H9 (cell line): ENCODE measurements around the gene SLC4A1. TPM values are rescaled to one million over a fixed set of nuclear protein-coding genes. Genes with fewer than 3 reads are reported as not detected.
A peak's percentile ranks its signal among the peaks of the same experiment; 100 is the strongest.

ENCODE experiments used
- DNase-seq: peaks from one replicate; pipeline ENCODE4 v3.0.0-alpha.2; 2017
- H2AFZ ChIP-seq: one replicate; pipeline ENCODE4 v1.6.1; 2013; ENCODE audit warnings: mild to moderate bottlenecking, low read length, control low read depth, moderate library complexity
- H2AK5ac ChIP-seq: 2 replicates; pipeline ENCODE4 v1.6.1; 2013; ENCODE audit warnings: low read length, control low read depth, mixed read lengths; ENCODE audit not compliant: insufficient read length
- H2BK120ac ChIP-seq: one replicate; pipeline ENCODE4 v1.6.1; 2013; ENCODE audit warnings: low read depth, mild to moderate bottlenecking, low read length, control low read depth, inconsistent platforms; ENCODE audit not compliant: poor library complexity, severe bottlenecking
- H2BK12ac ChIP-seq: 2 replicates; pipeline ENCODE4 v1.6.1; 2013; ENCODE audit warnings: low read length, control low read depth, mixed read lengths, low read depth; ENCODE audit not compliant: insufficient read length
- H2BK15ac ChIP-seq: 2 replicates; pipeline ENCODE4 v1.6.1; 2013; ENCODE audit warnings: low read depth, low read length, control low read depth
- H2BK20ac ChIP-seq: one replicate; pipeline ENCODE4 v1.6.1; 2013; ENCODE audit warnings: low read depth, mild to moderate bottlenecking, low read length, control low read depth, inconsistent platforms; ENCODE audit not compliant: poor library complexity, severe bottlenecking
- H2BK5ac ChIP-seq: 2 replicates; pipeline ENCODE4 v1.6.1; 2013; ENCODE audit warnings: low read length, control low read depth, mixed read lengths; ENCODE audit not compliant: insufficient read length
- H3K14ac ChIP-seq: 2 replicates; pipeline ENCODE4 v1.6.1; 2013; ENCODE audit warnings: low read length, control low read depth; ENCODE audit not compliant: insufficient read depth
- H3K18ac ChIP-seq: 2 replicates; pipeline ENCODE4 v1.6.1; 2013; ENCODE audit warnings: low read depth, mild to moderate bottlenecking, mixed read lengths, low read length, control low read depth; ENCODE audit not compliant: insufficient read length
- H3K23ac ChIP-seq: 2 replicates; pipeline ENCODE4 v1.6.1; 2013; ENCODE audit warnings: low read length, control low read depth, mixed read lengths, low read depth; ENCODE audit not compliant: insufficient read length
- H3K23me2 ChIP-seq: 2 replicates; pipeline ENCODE4 v1.6.1; 2013; ENCODE audit warnings: low read depth, mild to moderate bottlenecking, mixed read lengths, low read length, control low read depth; ENCODE audit not compliant: insufficient read length, poor library complexity, severe bottlenecking
- H3K27ac ChIP-seq: 2 replicates; pipeline ENCODE4 v1.5.1; 2013; ENCODE audit warnings: low read length, control low read depth, mixed read lengths, low read depth; ENCODE audit not compliant: insufficient read length
- H3K27me3 ChIP-seq: 2 replicates; pipeline ENCODE4 v1.6.1; 2013; ENCODE audit warnings: low read length, control low read depth, inconsistent platforms; ENCODE audit not compliant: insufficient read depth
- H3K4ac ChIP-seq: 2 replicates; pipeline ENCODE4 v1.6.1; 2013; ENCODE audit warnings: low read depth, mild to moderate bottlenecking, control low read depth, inconsistent platforms, low read length, moderate library complexity
- H3K4me1 ChIP-seq: 2 replicates; pipeline ENCODE4 v1.6.1; 2013; ENCODE audit warnings: low read length, control low read depth, inconsistent platforms; ENCODE audit not compliant: insufficient read depth
- H3K4me2 ChIP-seq: 2 replicates; pipeline ENCODE4 v1.6.1; 2013; ENCODE audit warnings: low read length, control low read depth, mixed read lengths; ENCODE audit not compliant: insufficient read length, insufficient read depth
- H3K56ac ChIP-seq: 2 replicates; pipeline ENCODE4 v1.6.1; 2013; ENCODE audit warnings: low read depth, mild to moderate bottlenecking, mixed read lengths, low read length, control low read depth; ENCODE audit not compliant: insufficient read length
- H3K79me1 ChIP-seq: 2 replicates; pipeline ENCODE4 v1.6.1; 2013; ENCODE audit warnings: low read depth, mild to moderate bottlenecking, moderate library complexity, low read length, control low read depth, inconsistent platforms; ENCODE audit not compliant: insufficient read depth, poor library complexity, severe bottlenecking
- H3K79me2 ChIP-seq: 2 replicates; pipeline ENCODE4 v1.6.1; 2013; ENCODE audit warnings: low read length, control low read depth, inconsistent platforms; ENCODE audit not compliant: insufficient read depth
- H3K9ac ChIP-seq: 2 replicates; pipeline ENCODE4 v1.6.1; 2013; ENCODE audit warnings: low read length, control low read depth, mixed read lengths; ENCODE audit not compliant: insufficient read length; ENCODE audit errors: extremely low read depth
- H3K9me3 ChIP-seq: one replicate; pipeline ENCODE4 v1.6.1; 2013; ENCODE audit warnings: low read depth, low read length, inconsistent platforms; ENCODE audit not compliant: control insufficient read depth
- H3T11ph ChIP-seq: one replicate; pipeline ENCODE4 v1.6.1; 2013; ENCODE audit warnings: mild to moderate bottlenecking, low read length, control low read depth, inconsistent platforms
- H4K20me1 ChIP-seq: one replicate; pipeline ENCODE4 v1.6.1; 2013; ENCODE audit not compliant: control insufficient read depth, insufficient read length, insufficient read depth
- H4K5ac ChIP-seq: 2 replicates; pipeline ENCODE4 v1.6.1; 2013; ENCODE audit warnings: low read depth, mild to moderate bottlenecking, mixed read lengths, low read length, control low read depth; ENCODE audit not compliant: insufficient read length
- H4K8ac ChIP-seq: replicated peaks from 2 replicates; pipeline ENCODE4 v1.6.1; 2013; ENCODE audit warnings: low read length, control low read depth, mixed read lengths, low read depth; ENCODE audit not compliant: insufficient read length
- H4K91ac ChIP-seq: 2 replicates; pipeline ENCODE4 v1.6.1; 2013; ENCODE audit warnings: low read depth, mild to moderate bottlenecking, moderate library complexity, mixed read lengths, low read length, control low read depth; ENCODE audit not compliant: insufficient read length
- H3K27ac Mint-ChIP-seq, 3 experiments: 2 replicates in 2 of 3; 3 replicates in 1 of 3; pipeline ENCODE4 v1.8.0; 2020 to 2021; ENCODE audit warnings: mixed read lengths in 3 of 3, mild to moderate bottlenecking in 1 of 3, moderate library complexity in 1 of 3
- H3K27me3 Mint-ChIP-seq: 2 replicates; pipeline ENCODE4 v1.8.0; 2021; ENCODE audit warnings: low read depth, mild to moderate bottlenecking, moderate library complexity, mixed read lengths
- H3K36me3 Mint-ChIP-seq, 3 experiments: 2 replicates in 2 of 3; 3 replicates in 1 of 3; pipeline ENCODE4 v1.8.0; 2020 to 2021; ENCODE audit warnings: low read depth in 3 of 3, mixed read lengths in 3 of 3; ENCODE audit not compliant: insufficient read depth in 1 of 3
- H3K4me1 Mint-ChIP-seq, 2 experiments: 2 replicates each; pipeline ENCODE4 v1.8.0; 2020; ENCODE audit warnings: mixed read lengths in 2 of 2
- H3K4me3 Mint-ChIP-seq, 2 experiments: 2 replicates in 1 of 2; 3 replicates in 1 of 2; pipeline ENCODE4 v1.8.0; 2020 to 2021; ENCODE audit warnings: mild to moderate bottlenecking in 2 of 2, mixed read lengths in 2 of 2, moderate library complexity in 1 of 2
- H3K9me3 Mint-ChIP-seq, 2 experiments: 2 replicates in 1 of 2; 3 replicates in 1 of 2; pipeline ENCODE4 v1.8.0; 2020; ENCODE audit warnings: mild to moderate bottlenecking in 2 of 2, mixed read lengths in 2 of 2, moderate library complexity in 1 of 2
- CTCF ChIP-seq: fragments of 200-600 bp; sonication (generic); conservative IDR thresholded peaks from 3 replicates; pipeline ENCODE4 v1.8.0; 2021; ENCODE audit warnings: antibody characterized with exemption, mild to moderate bottlenecking
- WGBS: extraction: QIAGEN DNeasy Blood & Tissue Kit; methylation state at CpG from one replicate; pipeline ENCODE4 v1.1.7; 2013; ENCODE audit warnings: missing lambda C conversion rate, low lambda C conversion rate, mixed read lengths; ENCODE audit not compliant: insufficient read length; ENCODE audit errors: extremely low coverage; 5-methylcytosine and 5-hydroxymethylcytosine counted together
- total RNA-seq: library from RNA; stranded (reverse); gene quantifications from 2 replicates; pipeline ENCODE4 v1.2.1, GENCODE V29; 2021

Gene SLC4A1
- total RNA-seq, 1 experiment from 2014 or later = not detected

- Mint-ChIP-seq H3K4me1 (peaks cover 4 to 6% of the 10 kb centered on the region in 2 experiments), H3K27ac (peak overlapping the region in 1 of 3 experiments; percentile 47; a peak in 2 of 7 replicates), H3K36me3 (no peaks in the 10 kb centered on the region), H3K9me3 (no peaks in the 10 kb centered on the region), H3K4me3 (no peak overlapping the region; a peak in 1 of 5 replicates), H3K27me3 (peaks cover 13% of the 10 kb centered on the region)
- Histone ChIP-seq H3K27me3 (no peaks in the 10 kb centered on the region), H3K4ac (no peak overlapping the region), H3K56ac (no peak overlapping the region), H3K79me2 (no peaks in the 10 kb centered on the region), H3K79me1 (no peaks in the 10 kb centered on the region), H2BK120ac (no peak overlapping the region), H2AFZ (no peak overlapping the region), H3K4me2 (no peak overlapping the region), H3K18ac (no peak overlapping the region), H3K4me1 (no peaks in the 10 kb centered on the region), H3K27ac (no peak overlapping the region), H3K14ac (no peak overlapping the region), H3K23ac (no peak overlapping the region), H2BK5ac (no peak overlapping the region), H2BK20ac (no peak overlapping the region), H4K5ac (no peak overlapping the region), H3K23me2 (no peaks in the 10 kb centered on the region), H4K91ac (no peak overlapping the region), H3T11ph (no peak overlapping the region), H2BK15ac (no peak overlapping the region), H4K8ac (no peak overlapping the region), H3K9ac (no peak overlapping the region), H3K9me3 (no peaks in the 10 kb centered on the region), H2BK12ac (no peak overlapping the region), H2AK5ac (no peak overlapping the region), H4K20me1 (no peaks in the 10 kb centered on the region)
- no CpG with 5 or more reads among the region's 9 CpGs for WGBS
- DNase-seq = no peak
- TF ChIP-seq CTCF = no peak
Observed at GRCh38 chr17:44266402-44267164, 1.4 kb downstream of the SLC4A1 start.
